GM18502 (cell line): Measurements from ENCODE around the gene SPDYE2B.
A peak's percentile ranks its signal among the peaks of the same experiment; 100 is the strongest.
"Not testable (repeated sequence)": the region's sequence is repeated elsewhere in the genome, so short reads cannot be mapped to it uniquely, and the experiment has no call there.

Source experiments
- ATAC-seq: cut with Tn5 transposase; IDR thresholded peaks from one replicate; pipeline ENCODE4 v1.9.1; 2021; ENCODE audit warnings: mild to moderate bottlenecking; ENCODE audit not compliant: unreplicated experiment, poor library complexity

SPDYE2B gene

DNA sequence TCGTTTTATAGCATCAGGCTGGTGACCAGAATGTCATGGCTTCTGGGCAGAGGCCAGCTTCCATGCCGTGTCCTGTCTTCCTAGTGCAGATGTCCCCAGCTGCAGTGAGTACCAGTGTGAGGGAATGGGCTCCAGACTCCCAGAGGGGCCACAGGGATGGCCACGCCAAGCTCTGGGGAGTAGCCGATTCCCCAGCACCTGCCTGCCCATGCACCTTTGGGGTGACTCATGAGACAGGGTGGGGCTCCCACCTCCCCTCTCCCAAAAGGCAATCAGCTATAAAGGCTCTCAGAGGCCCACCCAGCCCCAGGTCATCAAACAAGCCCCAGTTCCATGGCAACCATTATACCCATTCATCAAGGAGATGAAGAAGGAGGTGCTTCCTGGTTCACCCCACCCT is at the start of gene SPDYE2B:
Gene SPDYE2B, plus strand, starts transcription at position 396 of the 400 bp plus-strand sequence. CDS start 2,030 bp downstream, outside the sequence.
- ATAC-seq, result not testable (repeated sequence)

DNA sequence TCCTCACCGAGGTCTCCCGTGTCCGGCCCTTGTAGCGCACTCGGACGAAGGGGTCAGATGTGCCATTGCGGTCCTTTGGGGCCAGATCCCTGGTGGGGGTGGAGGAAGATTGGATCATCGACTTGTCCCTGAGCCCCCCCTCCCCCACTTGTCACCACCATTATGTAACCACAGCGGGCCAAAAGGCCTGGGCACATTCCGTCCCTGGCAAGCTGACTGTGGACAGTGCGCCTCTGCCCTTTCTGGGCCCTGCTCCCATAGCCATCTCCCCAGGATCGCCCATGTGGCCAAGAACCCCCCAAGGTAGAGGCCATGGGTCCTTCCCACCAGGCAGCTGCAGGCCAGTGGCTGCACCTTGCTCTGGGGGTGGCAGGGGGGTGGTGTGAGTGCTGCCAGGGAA is 47.8 kb upstream of the SPDYE2B start:
- not testable (repeated sequence) for ATAC-seq

DNA sequence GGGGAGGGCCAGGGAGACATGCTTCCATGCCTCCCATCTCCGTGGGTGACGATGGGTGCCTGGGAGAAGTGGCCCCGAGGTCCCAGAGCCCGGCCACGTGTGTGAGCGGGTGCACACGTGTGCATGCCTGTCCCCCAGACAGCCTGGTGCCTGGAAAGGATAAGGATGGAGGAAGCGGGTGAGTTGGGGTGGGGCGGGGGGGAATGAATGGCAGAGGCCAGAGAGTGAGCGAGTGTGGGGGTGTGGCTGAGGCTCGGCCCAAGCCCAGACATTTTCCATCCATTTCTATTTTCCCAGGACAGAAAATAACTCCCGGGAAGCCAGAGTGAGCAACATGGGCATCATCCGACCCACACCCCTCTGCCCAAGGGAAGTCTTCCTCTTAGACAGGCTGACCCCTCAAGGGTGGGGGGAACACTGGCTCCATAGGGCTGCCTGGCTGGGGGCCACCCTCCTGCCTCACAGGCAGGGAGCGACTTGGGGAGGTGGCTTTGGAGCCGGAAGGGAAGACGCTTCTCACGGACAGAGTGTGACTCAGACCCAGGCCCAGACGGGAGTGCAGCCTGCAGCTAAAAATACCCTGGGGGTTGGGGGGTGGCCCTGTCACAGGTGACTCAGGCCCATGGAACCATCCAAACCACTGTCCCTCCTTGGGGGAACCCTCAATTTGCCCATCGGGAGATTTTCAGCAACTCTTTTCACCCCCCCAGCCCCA is 45.5 kb upstream of the SPDYE2B start:
- not testable (repeated sequence) for ATAC-seq

DNA sequence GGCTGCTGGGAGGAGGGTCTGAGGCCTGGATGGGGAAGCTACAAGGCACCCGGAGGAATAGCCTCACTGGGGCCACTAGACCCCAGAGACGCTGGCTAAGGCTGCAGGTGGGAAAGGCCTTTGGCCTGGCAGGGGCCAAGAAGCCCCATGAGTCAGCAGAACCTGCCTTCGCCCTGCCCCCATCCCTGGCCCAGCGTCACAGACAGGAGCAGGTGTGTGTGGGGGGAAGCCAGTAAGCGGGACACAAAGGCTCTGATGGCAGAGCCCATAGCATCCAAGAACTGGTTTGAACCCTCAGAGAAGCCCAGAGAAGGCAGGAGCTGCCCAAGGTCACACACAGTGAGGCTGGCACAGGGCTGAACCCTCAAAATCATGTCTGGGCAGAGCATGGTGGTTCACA is 43.3 kb upstream of the SPDYE2B start:
- not testable (repeated sequence) for ATAC-seq

GRCh38 chr7:102609734-102610133 is 40.4 kb upstream of the SPDYE2B start:
- ATAC-seq, result not testable (repeated sequence)

DNA sequence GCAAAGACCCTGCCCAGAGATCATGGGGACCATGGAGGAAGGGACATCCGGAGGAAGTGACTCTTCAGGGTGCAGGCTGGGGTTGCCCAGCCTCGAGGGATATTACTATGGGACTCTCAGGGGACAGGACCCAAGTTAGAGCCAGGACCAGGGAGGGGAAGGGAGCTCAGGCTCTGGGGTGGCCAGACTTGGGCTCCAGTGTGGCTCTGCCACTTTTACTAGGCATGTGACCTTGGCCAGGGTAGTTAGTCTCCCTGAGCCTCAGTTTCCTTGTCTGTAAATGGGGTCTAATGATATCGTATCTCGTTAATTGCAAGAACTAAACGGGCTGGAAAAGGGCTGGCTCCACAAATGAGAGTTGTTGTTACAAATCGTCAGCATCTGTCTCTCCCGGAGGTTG is 39.7 kb upstream of the SPDYE2B start:
- ATAC-seq, result not testable (repeated sequence)

DNA sequence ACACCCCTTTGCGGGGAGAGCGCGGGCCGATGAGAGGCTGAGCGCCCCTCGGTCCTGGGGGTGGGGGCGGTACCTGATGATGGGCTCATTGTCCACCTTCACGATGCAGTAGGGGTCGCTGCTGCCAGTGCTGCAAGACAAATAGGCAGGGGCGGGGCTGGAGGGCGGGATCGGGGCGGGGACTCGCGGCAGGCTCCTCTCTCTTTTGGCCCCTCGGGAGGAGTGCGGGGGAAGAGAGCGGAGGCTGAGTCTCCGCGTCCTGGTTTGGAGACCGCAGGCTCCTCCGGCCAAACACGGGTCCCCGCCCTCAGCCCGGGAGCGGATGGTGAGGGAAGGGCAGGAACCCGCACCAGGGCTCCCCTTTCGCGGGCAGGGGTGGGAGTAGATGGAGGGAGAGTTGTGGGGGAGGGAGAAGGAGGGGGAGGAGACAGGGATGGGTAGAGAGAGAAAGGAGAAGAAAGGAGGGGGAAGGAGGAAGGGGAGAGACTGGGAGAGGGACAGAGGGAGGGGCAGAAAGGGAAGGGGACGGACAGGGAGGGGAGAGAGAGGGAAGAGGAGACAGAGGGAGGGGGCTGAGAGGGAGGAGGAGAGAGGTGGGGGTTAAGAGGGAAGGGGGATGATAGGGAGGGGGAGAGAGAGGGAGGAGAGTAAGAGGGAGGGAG is 39.0 kb upstream of the SPDYE2B start:
- peak; percentile 47 for ATAC-seq

DNA sequence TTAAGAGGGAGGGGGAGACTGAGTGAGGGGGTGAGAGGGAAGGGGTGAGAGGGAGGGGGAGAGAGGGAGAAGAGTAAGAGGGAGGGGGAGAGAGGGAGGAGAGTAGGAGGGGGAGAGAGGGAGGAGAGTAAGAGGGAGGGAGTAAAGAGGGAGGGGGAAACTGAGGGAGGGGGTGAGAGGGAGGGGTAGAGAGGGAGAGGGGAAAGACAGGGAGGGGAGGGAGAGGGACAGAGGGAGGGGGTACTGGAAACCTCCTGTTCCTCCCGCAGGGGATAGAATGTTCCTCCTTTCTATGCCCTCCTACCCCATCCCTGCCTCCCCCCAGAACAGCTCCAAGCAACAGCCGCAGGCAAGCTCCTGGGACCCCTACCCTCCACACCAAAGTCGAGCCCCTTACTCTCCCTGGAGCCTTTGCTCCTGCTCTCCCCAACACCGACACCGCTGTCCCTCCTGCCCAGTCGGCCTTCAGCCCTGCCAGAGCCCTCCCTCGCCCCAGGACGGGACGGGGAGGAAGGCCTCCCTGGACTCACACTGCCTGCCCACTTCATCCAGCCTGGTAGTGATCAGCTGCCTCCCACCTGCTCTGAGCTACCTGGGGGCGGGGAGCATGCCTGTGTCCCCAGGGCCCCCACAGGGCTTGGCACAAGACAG is 38.3 kb upstream of the SPDYE2B start:
- not testable (repeated sequence) for ATAC-seq

- peak; percentile 74 for ATAC-seq
Measured at GRCh38 chr7:102613575-102614345, 36.4 kb upstream of the SPDYE2B start.

DNA sequence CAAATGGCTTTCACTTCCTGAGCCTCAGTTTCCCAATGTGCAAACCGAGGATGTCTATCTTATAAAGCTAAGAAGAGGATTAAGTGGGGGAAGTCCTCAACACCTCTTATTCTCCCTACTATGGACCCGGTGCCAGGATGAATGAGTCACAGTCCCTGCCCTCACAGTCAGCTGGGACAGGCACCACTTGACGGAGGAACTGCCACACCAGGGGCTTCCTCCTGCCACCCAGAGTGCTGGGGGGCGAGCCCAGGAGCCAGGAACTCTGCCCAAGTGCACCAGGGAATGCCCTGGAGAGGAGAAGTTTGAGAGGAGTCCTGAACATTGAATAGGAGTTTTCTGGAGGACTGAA is 35.8 kb upstream of the SPDYE2B start:
- peak; percentile 34 for ATAC-seq

GRCh38 chr7:102614873-102615272 is 35.2 kb upstream of the SPDYE2B start:
- ATAC-seq, result not testable (repeated sequence)

- ATAC-seq, result not testable (repeated sequence)
Measured at GRCh38 chr7:102615930-102616329, 34.2 kb upstream of the SPDYE2B start.

DNA sequence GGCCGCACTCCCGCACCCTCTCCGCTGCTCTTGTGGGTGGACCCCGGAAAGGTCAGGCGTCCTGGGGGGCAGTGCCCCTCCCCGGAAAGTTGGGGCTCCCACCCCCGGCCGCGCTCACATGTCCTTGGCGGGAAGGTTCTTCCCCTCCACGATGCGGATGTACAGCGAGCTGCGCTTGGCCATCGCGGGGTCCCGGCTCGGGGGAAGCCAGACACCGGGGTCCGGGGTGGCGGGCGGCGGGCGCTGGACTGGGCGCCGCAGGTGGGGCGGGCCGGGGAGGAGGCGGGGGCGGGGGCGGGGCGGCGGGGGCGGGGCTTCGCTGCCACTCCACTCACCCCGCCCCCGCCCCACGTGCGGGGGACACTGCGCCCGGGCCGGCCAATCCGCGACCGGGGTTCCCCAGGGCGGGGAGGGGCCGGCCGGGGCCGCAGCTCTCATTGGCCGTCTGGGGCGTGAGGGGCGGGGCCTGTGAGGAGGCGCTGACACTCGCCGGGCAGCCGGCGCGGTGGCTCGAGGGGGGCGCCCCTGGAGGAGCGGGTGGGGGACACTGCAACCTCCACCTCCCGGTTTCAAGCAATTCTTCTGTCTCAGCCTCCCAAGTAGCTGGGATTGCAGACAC is 33.5 kb upstream of the SPDYE2B start, which contains the start of gene RASA4:
Gene RASA4, minus strand, starts transcription at position 250 of the 619 bp plus-strand sequence. Its CDS starts 67 bp downstream, at position 183.
- ATAC-seq, result peak; percentile 59

GRCh38 chr7:102618122-102618521 is 32.0 kb upstream of the SPDYE2B start:
- not testable (repeated sequence) for ATAC-seq

DNA sequence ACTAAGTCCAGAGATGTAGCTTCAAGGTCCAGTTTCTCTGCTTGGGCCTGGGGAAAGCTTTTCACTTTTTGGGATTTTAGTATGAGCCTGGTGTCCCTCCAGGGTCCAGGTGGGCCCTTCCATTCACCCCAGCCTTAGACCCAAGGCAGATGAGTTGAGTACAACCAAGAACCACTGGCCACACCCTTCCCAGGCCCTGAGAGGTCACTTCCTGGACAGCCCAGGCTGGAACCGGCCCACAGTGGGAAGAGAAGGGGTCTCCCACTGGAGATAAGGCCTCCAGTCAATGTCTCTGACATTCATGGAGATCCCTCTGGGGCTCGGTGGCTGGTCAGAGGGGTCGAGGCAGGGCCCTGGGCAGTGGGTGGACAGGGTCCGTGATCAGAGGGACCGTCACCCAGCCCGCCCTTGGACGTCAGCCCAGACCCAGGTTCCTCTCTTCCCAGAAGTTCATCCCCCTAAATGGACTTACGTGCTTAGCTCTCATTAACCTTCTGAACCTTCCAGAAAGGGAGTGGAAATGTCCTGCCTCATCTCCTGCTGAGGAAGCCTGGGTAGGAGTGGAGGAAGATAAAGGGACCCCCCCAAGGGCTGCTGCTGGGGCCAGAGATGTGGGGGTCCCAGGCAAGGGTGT is 22.7 kb upstream of the SPDYE2B start:
- ATAC-seq, result not testable (repeated sequence)

- ATAC-seq, result not testable (repeated sequence)
Measured at GRCh38 chr7:102630622-102631021, 19.5 kb upstream of the SPDYE2B start.

DNA sequence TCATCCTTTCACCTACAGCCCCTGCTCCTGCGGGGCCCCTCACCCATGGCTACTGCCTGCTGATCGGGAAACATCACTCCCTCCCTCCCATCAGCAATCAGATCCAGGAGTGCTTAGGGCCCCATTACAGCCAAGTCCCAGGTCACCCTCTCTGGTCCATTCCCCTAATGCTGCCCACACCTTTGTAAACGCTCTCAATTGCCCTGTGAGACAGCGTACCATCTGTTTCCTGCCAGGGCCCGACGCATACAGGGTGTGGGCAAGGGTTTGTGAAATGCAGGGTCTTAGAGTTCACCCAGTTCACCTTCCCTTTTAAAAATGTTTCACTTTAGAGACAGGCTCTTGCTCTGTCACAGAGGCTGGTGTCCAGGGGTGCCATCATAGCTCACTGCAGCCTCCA is 15.8 kb upstream of the SPDYE2B start:
- ATAC-seq, result not testable (repeated sequence)

GRCh38 chr7:102635354-102635753 is 14.8 kb upstream of the SPDYE2B start:
- ATAC-seq, result not testable (repeated sequence)

DNA sequence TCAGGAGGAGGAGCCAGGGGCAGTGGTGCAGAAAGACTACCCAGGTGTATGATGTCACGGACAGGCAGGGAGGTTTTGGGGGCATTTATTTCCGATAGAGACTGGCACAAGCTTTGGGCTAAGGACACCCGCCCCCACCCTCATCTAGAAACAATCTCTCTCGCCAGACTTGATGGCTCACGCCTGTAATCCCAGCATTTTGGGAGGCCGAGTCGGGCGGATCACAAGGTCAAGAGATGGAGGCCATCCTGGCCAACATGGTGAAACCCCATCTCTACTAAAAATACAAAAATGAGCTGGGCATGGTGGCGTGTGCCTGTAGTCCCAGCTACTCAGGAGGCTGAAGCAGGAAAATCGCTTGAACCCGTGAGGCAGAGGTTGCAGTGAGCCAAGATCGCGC is 13.2 kb upstream of the SPDYE2B start:
- not testable (repeated sequence) for ATAC-seq
